MM.1S (cell line): ENCODE data around the gene SPG21.

ENCODE experiments used
- CTCF ChIP-seq: fragments of 300-600 bp; sonication (generic); IDR thresholded peaks from 2 replicates; pipeline ENCODE4 v1.5.1; 2016; ENCODE audit warnings: antibody characterized with exemption, low read length, mixed read lengths
- EZH2phosphoT487 ChIP-seq: fragments of 300-600 bp; sonication (generic); IDR thresholded peaks from 2 replicates; pipeline ENCODE4 v1.6.1; 2018; ENCODE audit warnings: antibody characterized with exemption, low read length

GRCh38 chr15:64948916-64949315 is 40.8 kb downstream of the SPG21 start:
- no peak for TF ChIP-seq EZH2phosphoT487
- TF ChIP-seq CTCF = no peak
